Ovary (tissue), 9 donors: Measurements from ENCODE around the gene RASAL2. TPM values are rescaled to one million over a fixed set of nuclear protein-coding genes. Genes with fewer than 3 reads are reported as not detected.
"Not testable (repeated sequence)": the region's sequence is repeated elsewhere in the genome, so short reads cannot be mapped to it uniquely, and the experiment has no call there.

Experiments used
- DNase-seq, 5 donors: peaks; one replicate each; pipeline ENCODE4 v3.0.0-alpha.2; 2019 to 2020
- H3K27ac ChIP-seq, 2 donors: fragments of 200-600 bp; one replicate each; pipeline versions ENCODE4 v1.5.1 to v1.8.0; 2019 to 2022
- H3K27me3 ChIP-seq: fragments of 200-600 bp; one replicate; pipeline ENCODE4 v1.8.0; 2022
- H3K36me3 ChIP-seq: fragments of 200-600 bp; sonication (generic); one replicate; pipeline ENCODE4 v1.5.1; 2019
- H3K4me1 ChIP-seq: one replicate; pipeline ENCODE4 v1.8.1; 2013; ENCODE audit warnings: mild to moderate bottlenecking, moderate library complexity; ENCODE audit not compliant: insufficient read depth
- H3K4me3 ChIP-seq: fragments of 200-600 bp; sonication (generic); one replicate; pipeline ENCODE4 v1.5.1; 2017
- H3K9me3 ChIP-seq, 2 donors: fragments of 200-600 bp in 1 of 2; sonication (generic) in 1 of 2; one replicate each; pipeline versions ENCODE4 v1.5.1 to v1.8.1; 2013 to 2019; ENCODE audit warnings: mild to moderate bottlenecking in 1 of 2, moderate library complexity in 1 of 2
- EP300 ChIP-seq: sonication (generic); formaldehyde crosslinking; IDR thresholded peaks from one replicate; pipeline ENCODE4 v1.6.1; 2017; ENCODE audit warnings: antibody characterized with exemption
- POLR2A ChIP-seq: fragments of 450-650 bp; IDR thresholded peaks from one replicate; pipeline ENCODE4 v1.6.1; 2017; ENCODE audit warnings: antibody characterized with exemption, mild to moderate bottlenecking, moderate library complexity
- WGBS, 3 donors: extraction: QIAGEN DNeasy Blood & Tissue Kit in 1 of 3; methylation state at CpG; one replicate each; pipeline versions ENCODE4 v1.1.5 to v1.1.7; 2013 to 2017; 5-methylcytosine and 5-hydroxymethylcytosine counted together
- intact Hi-C, 4 donors: fragments of 100-400 bp; cut with DNase I; formaldehyde crosslinking; loops; one replicate each; pipeline versions ENCODE4 v1.11.0 to v1.15.1; 2022 to 2023
- polyA plus RNA-seq, 2 donors: library from polyadenylated mRNA; stranded (reverse); fragments of 200-250 nt in 1 of 2; fragments of 350-450 nt in 1 of 2; fragmentation: Illumina TruSeq in 1 of 2; extraction: RNeasy Lipid Tissue Mini Kit (QIAGEN cat#74804) in 1 of 2; gene quantifications; one replicate each; pipeline ENCODE4 v1.2.3, GENCODE V29; 2013 to 2014
- total RNA-seq, 7 donors: library from RNA; depleted of rRNA in 2 of 7; stranded (reverse); fragments of >200 nt in 2 of 7; fragmentation: NEBNext Ultra II Directional in 3 of 7; extraction: Animal tissue kit (Norgen Biotek cat#: 25700) in 3 of 7; gene quantifications; one replicate each; pipeline versions ENCODE4 v1.1.0 to v1.2.4, GENCODE V29; 2016 to 2023
- TF ChIP-seq, protein P1 (sequence below), 3 donors: fragments of 450-650 bp in 2 of 3; fragments of 200-600 bp in 1 of 3; IDR thresholded peaks; one replicate each; pipeline versions ENCODE4 v1.5.1 to v1.8.0; 2016 to 2022; ENCODE audit warnings: antibody characterized with exemption in 3 of 3, mild to moderate bottlenecking in 1 of 3
- donor health status: DM: no; HTN: no; CAD: no; lungs with moderate emphysema.
- donor health status: DM: no; HTN: no; CAD: no.
- donor health status: Bipolar disorder and iron deficiency.
- donor health status: DM: yes; HTN: yes; CAD: no.
- donor health status: DM: no; HTN: no; CAD: no.
- donor health status: DM: yes; HTN: yes; CAD: no.

Gene RASAL2
- total and polyA plus RNA-seq, 9 donors: 4.2 to 20.5 (median 11.5) TPM

DNA sequence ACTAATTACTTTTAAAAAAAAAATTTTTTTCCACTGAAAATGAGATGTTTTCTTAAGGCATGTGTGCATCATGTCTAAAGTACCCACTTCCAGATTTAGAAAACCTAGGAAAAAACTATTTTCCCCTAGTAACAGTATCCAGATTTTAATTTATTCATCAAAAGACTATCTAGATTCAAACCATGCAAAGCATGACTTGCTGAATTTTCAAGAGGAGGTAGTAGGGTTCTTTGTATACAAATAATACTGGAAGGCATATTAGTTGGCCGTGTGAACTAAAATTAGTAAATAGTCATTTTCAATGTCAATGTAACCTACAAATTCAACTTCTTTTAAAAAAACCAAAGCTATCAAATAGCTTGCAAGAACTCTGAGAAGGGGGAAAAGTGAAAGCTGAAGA lies 213.4 kb downstream of the RASAL2 start:
- TF ChIP-seq POLR2A: no peak
- H3K27me3 ChIP-seq: no peaks in the 10 kb centered on the region
- no peak for DNase-seq
- H3K4me3 ChIP-seq: no peak overlapping the region
- H3K36me3 ChIP-seq: no peaks in the 10 kb centered on the region
- H3K4me1 ChIP-seq: peaks cover 2% of the 10 kb centered on the region
- WGBS, 3 donors: 29 to 58% (median 42%) methylated on average over 1 of the region's 1 CpG
- no peaks in the 10 kb centered on the region for H3K9me3 ChIP-seq
- no peak overlapping the region for H3K27ac ChIP-seq
- intact Hi-C loops: no loop called here

DNA sequence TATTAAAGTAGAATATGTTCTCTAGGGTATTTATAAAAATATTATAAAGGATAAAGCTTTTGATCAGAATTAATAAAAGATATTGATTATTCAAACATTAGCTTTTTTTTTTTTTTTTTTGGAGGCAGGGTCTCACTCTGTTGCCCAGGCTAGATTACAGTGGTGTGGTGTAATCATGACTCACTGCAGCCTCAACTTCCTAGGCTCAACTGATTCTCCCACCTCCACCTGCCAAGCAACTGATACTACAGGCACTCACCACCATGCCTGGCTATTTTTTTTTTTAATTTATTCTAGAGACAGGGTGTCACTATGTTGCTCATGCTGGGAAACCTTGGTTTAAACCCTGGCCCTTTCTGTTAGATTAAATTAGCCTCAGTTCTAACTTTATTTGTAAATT lies 214.5 kb downstream of the RASAL2 start:
- DNase-seq: no peak
- intact Hi-C loops: no loop called here
- H3K4me1 ChIP-seq: peaks cover 2% of the 10 kb centered on the region

GRCh38 chr1:178310685-178311105 lies 216.8 kb downstream of the RASAL2 start:
- H3K36me3 ChIP-seq: no peaks in the 10 kb centered on the region
- H3K4me1 ChIP-seq: no peaks in the 10 kb centered on the region
- 0% methylated on average over 1 of the region's 1 CpG for WGBS, 3 donors
- DNase-seq: no peak
- H3K27me3 ChIP-seq: no peaks in the 10 kb centered on the region
- H3K27ac ChIP-seq: no peak overlapping the region
- H3K9me3 ChIP-seq: no peaks in the 10 kb centered on the region
- no peak overlapping the region for H3K4me3 ChIP-seq
- intact Hi-C loops: loop anchor here in 1 of 4 donors (5.0 kb wide), 1 partner anchor 192 kb away; no protein-coding TSS in a partner anchor
- TF ChIP-seq, protein P1, sequence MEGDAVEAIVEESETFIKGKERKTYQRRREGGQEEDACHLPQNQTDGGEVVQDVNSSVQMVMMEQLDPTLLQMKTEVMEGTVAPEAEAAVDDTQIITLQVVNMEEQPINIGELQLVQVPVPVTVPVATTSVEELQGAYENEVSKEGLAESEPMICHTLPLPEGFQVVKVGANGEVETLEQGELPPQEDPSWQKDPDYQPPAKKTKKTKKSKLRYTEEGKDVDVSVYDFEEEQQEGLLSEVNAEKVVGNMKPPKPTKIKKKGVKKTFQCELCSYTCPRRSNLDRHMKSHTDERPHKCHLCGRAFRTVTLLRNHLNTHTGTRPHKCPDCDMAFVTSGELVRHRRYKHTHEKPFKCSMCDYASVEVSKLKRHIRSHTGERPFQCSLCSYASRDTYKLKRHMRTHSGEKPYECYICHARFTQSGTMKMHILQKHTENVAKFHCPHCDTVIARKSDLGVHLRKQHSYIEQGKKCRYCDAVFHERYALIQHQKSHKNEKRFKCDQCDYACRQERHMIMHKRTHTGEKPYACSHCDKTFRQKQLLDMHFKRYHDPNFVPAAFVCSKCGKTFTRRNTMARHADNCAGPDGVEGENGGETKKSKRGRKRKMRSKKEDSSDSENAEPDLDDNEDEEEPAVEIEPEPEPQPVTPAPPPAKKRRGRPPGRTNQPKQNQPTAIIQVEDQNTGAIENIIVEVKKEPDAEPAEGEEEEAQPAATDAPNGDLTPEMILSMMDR (IDR thresholded peaks at IDR 0.05): peak; percentile 23 to 69 (median 56)
- TF ChIP-seq EP300: no peak
- no peak for TF ChIP-seq POLR2A

More for the DNA sequence above, 214.5 kb downstream of the RASAL2 start:
- H3K27ac ChIP-seq: no peak overlapping the region
- no peak overlapping the region for H3K4me3 ChIP-seq
- no peaks in the 10 kb centered on the region for H3K9me3 ChIP-seq
- H3K36me3 ChIP-seq: no peaks in the 10 kb centered on the region
- H3K27me3 ChIP-seq: no peaks in the 10 kb centered on the region
- TF ChIP-seq, protein P1 (IDR thresholded peaks at IDR 0.05): no peak
- no peak for TF ChIP-seq POLR2A
- TF ChIP-seq EP300: no peak

DNA sequence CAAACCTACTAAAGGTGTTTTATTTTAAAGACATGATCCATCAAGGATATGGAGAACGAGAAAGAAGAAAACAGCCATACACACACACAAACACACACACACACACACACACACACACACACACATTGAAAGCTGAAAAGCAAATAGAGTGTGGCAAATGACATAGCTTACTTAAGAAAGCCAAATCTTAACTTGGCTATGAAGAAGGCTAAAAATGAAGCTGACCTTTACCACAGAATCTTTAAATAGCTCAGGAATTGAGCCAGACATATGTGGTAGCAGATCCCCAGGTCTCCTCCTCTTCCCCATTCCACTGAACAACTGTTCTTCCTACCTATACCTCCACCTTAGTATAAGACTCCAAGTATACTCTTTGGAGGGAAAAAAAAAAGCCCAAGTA lies 217.3 kb downstream of the RASAL2 start:
- Histone ChIP-seq H3K27me3 (no peaks in the 10 kb centered on the region), H3K4me3 (no peak overlapping the region), H3K9me3 (no peaks in the 10 kb centered on the region), H3K4me1 (no peaks in the 10 kb centered on the region), H3K36me3 (no peaks in the 10 kb centered on the region), H3K27ac (no peak overlapping the region)
- 70 to 87% (median 71%) methylated on average over 1 of the region's 1 CpG for WGBS, 3 donors
- no peak for DNase-seq
- no peak for TF ChIP-seq POLR2A
- TF ChIP-seq EP300: no peak
- TF ChIP-seq, protein P1 (IDR thresholded peaks at IDR 0.05): no peak
- intact Hi-C loops: loop anchor here in 1 of 4 donors (5.0 kb wide), 1 partner anchor 191 kb away; no protein-coding TSS in a partner anchor

DNA sequence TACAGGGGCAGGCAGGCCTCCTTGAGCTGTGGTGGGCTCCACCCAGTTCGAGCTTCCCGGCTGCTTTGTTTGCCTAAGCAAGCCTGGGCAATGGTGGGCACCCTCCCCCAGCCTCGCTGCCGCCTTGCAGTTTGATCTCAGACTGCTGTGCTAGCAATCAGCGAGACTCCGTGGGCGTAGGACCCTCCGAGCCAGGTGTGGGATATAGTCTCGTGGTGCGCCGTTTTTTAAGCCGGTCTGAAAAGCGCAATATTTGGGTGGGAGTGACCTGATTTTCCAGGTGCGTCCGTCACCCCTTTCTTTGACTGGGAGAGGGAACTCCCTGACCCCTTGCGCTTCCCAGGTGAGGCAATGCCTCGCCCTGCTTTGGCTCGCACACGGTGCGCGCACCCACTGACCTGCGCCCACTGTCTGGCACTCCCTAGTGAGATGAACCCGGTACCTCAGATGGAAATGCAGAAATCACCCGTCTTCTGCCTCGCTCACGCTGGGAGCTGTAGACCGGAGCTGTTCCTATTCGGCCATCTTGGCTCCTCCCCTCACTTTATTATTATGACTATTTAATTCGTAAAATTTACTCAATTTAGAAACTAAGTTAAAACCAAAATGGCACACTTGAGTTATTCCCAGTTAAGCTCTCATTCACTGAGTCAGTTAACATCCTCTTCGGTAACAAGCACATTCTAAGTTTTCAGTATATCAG lies 226.5 kb downstream of the RASAL2 start:
- H3K4me1 ChIP-seq, H3K27me3 ChIP-seq, H3K27ac ChIP-seq, H3K36me3 ChIP-seq, intact Hi-C loops, H3K4me3 ChIP-seq, DNase-seq, H3K9me3 ChIP-seq: not testable (repeated sequence)
- WGBS, 3 donors: 75 to 82% (median 79%) methylated on average over 26 to 30 of the region's 30 CpGs
